Adipocyte (in vitro differentiated cells): ENCODE measurements around the gene OPN1SW.

Experiments used
- DNase-seq: peaks from one replicate; pipeline ENCODE4 v3.0.0-alpha.2; 2015; ENCODE audit warnings: low read depth
- H3K27me3 ChIP-seq: replicated peaks from 2 replicates; pipeline ENCODE4 v1.7.0; 2013; ENCODE audit warnings: mild to moderate bottlenecking, low read length, moderate library complexity; ENCODE audit not compliant: control insufficient read depth, insufficient read depth
- H3K36me3 ChIP-seq: 2 replicates; pipeline ENCODE4 v1.7.0; 2013; ENCODE audit warnings: low read length, mild to moderate bottlenecking, moderate library complexity; ENCODE audit not compliant: control insufficient read depth, insufficient read depth, severe bottlenecking
- H3K4me1 ChIP-seq: 2 replicates; pipeline ENCODE4 v1.7.0; 2013; ENCODE audit warnings: mild to moderate bottlenecking, low read length, moderate library complexity; ENCODE audit not compliant: control insufficient read depth, insufficient read depth
- H3K4me3 ChIP-seq: 2 replicates; pipeline ENCODE4 v1.7.0; 2013; ENCODE audit warnings: mild to moderate bottlenecking, low read length, moderate library complexity
- H3K9ac ChIP-seq: 2 replicates; pipeline ENCODE4 v1.7.0; 2013; ENCODE audit warnings: mild to moderate bottlenecking, low read length, moderate library complexity
- H3K9me3 ChIP-seq: 2 replicates; pipeline ENCODE4 v1.7.0; 2013; ENCODE audit warnings: mild to moderate bottlenecking, low read length, moderate library complexity; ENCODE audit not compliant: control insufficient read depth

Gene OPN1SW

GRCh38 chr7:128739048-128739962 is 36.3 kb downstream of the OPN1SW start, which contains the start of gene CALU:
TSS of gene CALU (plus strand) at chr7:128739359. CDS start at chr7:128748584, 9,225 bp downstream.
- peak; percentile 99 for DNase-seq
- Histone ChIP-seq H3K36me3 (peaks cover 7% of the 10 kb centered on the region), H3K4me1 (peaks cover 50% of the 10 kb centered on the region), H3K4me3 (peak within 1 kb of the TSS; percentile 99), H3K9me3 (no peaks in the 10 kb centered on the region), H3K9ac (peak within 1 kb of the TSS; percentile 99), H3K27me3 (no peaks in the 10 kb centered on the region)

- H3K4me3 ChIP-seq, result peak overlapping the region; percentile 99
- H3K36me3 ChIP-seq, result peaks cover under 1% of the 10 kb centered on the region
- H3K27me3 ChIP-seq, result no peaks in the 10 kb centered on the region
- DNase-seq, result no peak
- H3K4me1 ChIP-seq, result peaks cover 46% of the 10 kb centered on the region
- H3K9me3 ChIP-seq, result no peaks in the 10 kb centered on the region
- H3K9ac ChIP-seq, result peak overlapping the region; percentile 99
Measured at GRCh38 chr7:128738570-128739047, 37.0 kb downstream of the OPN1SW start.

- Histone ChIP-seq H3K9me3 (no peaks in the 10 kb centered on the region), H3K4me1 (peaks cover 41% of the 10 kb centered on the region), H3K9ac (peak overlapping the region; percentile 99), H3K4me3 (peak overlapping the region; percentile 99), H3K36me3 (no peaks in the 10 kb centered on the region), H3K27me3 (no peaks in the 10 kb centered on the region)
- DNase-seq, result peak; percentile 70
Measured at GRCh38 chr7:128737867-128738385, 37.7 kb downstream of the OPN1SW start.

GRCh38 chr7:128737441-128737840 is 38.2 kb downstream of the OPN1SW start:
- Histone ChIP-seq H3K4me3 (no peak overlapping the region), H3K27me3 (no peaks in the 10 kb centered on the region), H3K36me3 (no peaks in the 10 kb centered on the region), H3K9ac (no peak overlapping the region), H3K9me3 (no peaks in the 10 kb centered on the region), H3K4me1 (peaks cover 36% of the 10 kb centered on the region)
- DNase-seq, result no peak

GRCh38 chr7:128735436-128735835 is 40.2 kb downstream of the OPN1SW start:
- no peak for DNase-seq
- no peak overlapping the region for H3K9ac ChIP-seq

GRCh38 chr7:128734890-128735289 is 40.7 kb downstream of the OPN1SW start:
- H3K9ac ChIP-seq, result no peak overlapping the region
- H3K36me3 ChIP-seq, result no peaks in the 10 kb centered on the region
- peaks cover 18% of the 10 kb centered on the region for H3K4me1 ChIP-seq
- H3K4me3 ChIP-seq, result no peak overlapping the region
- H3K9me3 ChIP-seq, result no peaks in the 10 kb centered on the region
- no peak for DNase-seq
- no peaks in the 10 kb centered on the region for H3K27me3 ChIP-seq

More at GRCh38 chr7:128735436-128735835, 40.2 kb downstream of the OPN1SW start:
- no peaks in the 10 kb centered on the region for H3K9me3 ChIP-seq
- H3K4me3 ChIP-seq, result no peak overlapping the region
- H3K36me3 ChIP-seq, result no peaks in the 10 kb centered on the region
- peaks cover 18% of the 10 kb centered on the region for H3K4me1 ChIP-seq
- no peaks in the 10 kb centered on the region for H3K27me3 ChIP-seq

GRCh38 chr7:128733278-128733645 is 42.3 kb downstream of the OPN1SW start:
- no peak overlapping the region for H3K9ac ChIP-seq
- H3K9me3 ChIP-seq, result no peaks in the 10 kb centered on the region
- H3K36me3 ChIP-seq, result no peaks in the 10 kb centered on the region
- H3K27me3 ChIP-seq, result no peaks in the 10 kb centered on the region
- no peak overlapping the region for H3K4me3 ChIP-seq
- DNase-seq, result no peak
- H3K4me1 ChIP-seq, result peaks cover 12% of the 10 kb centered on the region

GRCh38 chr7:128732521-128733277 is 42.9 kb downstream of the OPN1SW start:
- H3K4me1 ChIP-seq, result peaks cover 7% of the 10 kb centered on the region
- no peak for DNase-seq
- no peaks in the 10 kb centered on the region for H3K36me3 ChIP-seq
- H3K9me3 ChIP-seq, result no peaks in the 10 kb centered on the region
- H3K27me3 ChIP-seq, result no peaks in the 10 kb centered on the region
- H3K9ac ChIP-seq, result no peak overlapping the region
- no peak overlapping the region for H3K4me3 ChIP-seq

GRCh38 chr7:128731184-128731583 is 44.4 kb downstream of the OPN1SW start:
- H3K9me3 ChIP-seq, result no peaks in the 10 kb centered on the region
- H3K36me3 ChIP-seq, result no peaks in the 10 kb centered on the region
- peaks cover 4% of the 10 kb centered on the region for H3K4me1 ChIP-seq
- DNase-seq, result no peak
- H3K9ac ChIP-seq, result no peak overlapping the region
- no peaks in the 10 kb centered on the region for H3K27me3 ChIP-seq
- no peak overlapping the region for H3K4me3 ChIP-seq

- Histone ChIP-seq H3K9me3 (no peaks in the 10 kb centered on the region), H3K4me1 (peaks cover 4% of the 10 kb centered on the region), H3K36me3 (no peaks in the 10 kb centered on the region), H3K9ac (no peak overlapping the region), H3K4me3 (no peak overlapping the region), H3K27me3 (no peaks in the 10 kb centered on the region)
- no peak for DNase-seq
Measured at GRCh38 chr7:128729494-128729893, 46.1 kb downstream of the OPN1SW start.

GRCh38 chr7:128728598-128728997 is 47.0 kb downstream of the OPN1SW start:
- Histone ChIP-seq H3K9me3 (no peaks in the 10 kb centered on the region), H3K4me1 (peaks cover 2% of the 10 kb centered on the region), H3K36me3 (no peaks in the 10 kb centered on the region), H3K27me3 (no peaks in the 10 kb centered on the region), H3K4me3 (no peak overlapping the region), H3K9ac (no peak overlapping the region)
- peak; percentile 84 for DNase-seq
